Transverse colon (tissue), 4 donors: Measurements from ENCODE around the gene PPP1CC.

Source experiments
- EP300 ChIP-seq: sonication (generic); formaldehyde crosslinking; IDR thresholded peaks from one replicate; pipeline ENCODE4 v1.6.1; 2017; ENCODE audit warnings: antibody characterized with exemption, low read depth
- POLR2A ChIP-seq: fragments of 450-650 bp; IDR thresholded peaks from one replicate; pipeline ENCODE4 v1.6.1; 2016; ENCODE audit warnings: antibody characterized with exemption, mild to moderate bottlenecking, moderate library complexity
- POLR2AphosphoS5 ChIP-seq, 3 donors: sonication (generic); formaldehyde crosslinking; IDR thresholded peaks; one replicate each; pipeline ENCODE4 v1.6.1; 2016; ENCODE audit warnings: antibody characterized with exemption in 3 of 3
- TF ChIP-seq, protein P1 (sequence below), 5 experiments: fragments of 200-600 bp in 3 of 5; fragments of 450-650 bp in 2 of 5; sonication (generic) in 3 of 5; IDR thresholded peaks; 1 replicate in 2 of 5; 2 replicates in 3 of 5; pipeline ENCODE4 v1.5.1; 2016 to 2017; ENCODE audit warnings: antibody characterized with exemption in 5 of 5, inconsistent platforms in 3 of 5, mild to moderate bottlenecking in 2 of 5, moderate library complexity in 1 of 5

DNA sequence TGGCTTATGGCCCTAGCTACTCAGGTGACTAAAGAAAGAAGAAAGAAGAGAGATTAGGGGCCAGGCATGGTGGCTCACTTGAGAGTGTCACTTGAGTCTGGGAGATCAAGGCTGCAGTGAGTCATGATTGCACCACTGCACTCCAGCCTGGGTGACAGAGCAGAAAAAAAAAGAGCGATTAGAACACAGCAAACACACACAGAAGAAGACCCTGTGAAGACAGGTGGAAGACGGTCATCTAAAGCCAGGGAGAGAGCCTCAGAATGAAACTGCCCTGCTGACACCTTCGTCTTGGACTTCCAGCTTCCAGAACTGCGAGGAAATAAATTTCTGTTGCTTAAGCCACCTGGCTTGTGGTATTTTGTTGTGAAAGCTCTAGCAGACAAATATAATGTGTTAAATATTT lies 17.5 kb upstream of the PPP1CC start:
- TF ChIP-seq EP300, result no peak
- no peak for TF ChIP-seq POLR2A
- TF ChIP-seq, protein P1, sequence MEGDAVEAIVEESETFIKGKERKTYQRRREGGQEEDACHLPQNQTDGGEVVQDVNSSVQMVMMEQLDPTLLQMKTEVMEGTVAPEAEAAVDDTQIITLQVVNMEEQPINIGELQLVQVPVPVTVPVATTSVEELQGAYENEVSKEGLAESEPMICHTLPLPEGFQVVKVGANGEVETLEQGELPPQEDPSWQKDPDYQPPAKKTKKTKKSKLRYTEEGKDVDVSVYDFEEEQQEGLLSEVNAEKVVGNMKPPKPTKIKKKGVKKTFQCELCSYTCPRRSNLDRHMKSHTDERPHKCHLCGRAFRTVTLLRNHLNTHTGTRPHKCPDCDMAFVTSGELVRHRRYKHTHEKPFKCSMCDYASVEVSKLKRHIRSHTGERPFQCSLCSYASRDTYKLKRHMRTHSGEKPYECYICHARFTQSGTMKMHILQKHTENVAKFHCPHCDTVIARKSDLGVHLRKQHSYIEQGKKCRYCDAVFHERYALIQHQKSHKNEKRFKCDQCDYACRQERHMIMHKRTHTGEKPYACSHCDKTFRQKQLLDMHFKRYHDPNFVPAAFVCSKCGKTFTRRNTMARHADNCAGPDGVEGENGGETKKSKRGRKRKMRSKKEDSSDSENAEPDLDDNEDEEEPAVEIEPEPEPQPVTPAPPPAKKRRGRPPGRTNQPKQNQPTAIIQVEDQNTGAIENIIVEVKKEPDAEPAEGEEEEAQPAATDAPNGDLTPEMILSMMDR (IDR thresholded peaks at IDR 0.05), result no peak
- TF ChIP-seq POLR2AphosphoS5 (IDR thresholded peaks at IDR 0.05), result no peak
